Neural cell (in vitro differentiated cells): ENCODE data around the gene PPP1R3G. TPM values are rescaled to one million over a fixed set of nuclear protein-coding genes. Genes with fewer than 3 reads are reported as not detected.

Experiments
- H2AFZ ChIP-seq: fragments of 200-600, 300-800 bp; sonication (generic), shearing (Covaris generic); 2 replicates; pipeline ENCODE4 v1.6.0; 2014; ENCODE audit warnings: low read depth, mild to moderate bottlenecking, antibody characterized with exemption, low read length, moderate library complexity
- H3F3A ChIP-seq: fragments of 200-600 bp; shearing (Covaris generic); 2 replicates; pipeline ENCODE4 v1.6.1; 2016; ENCODE audit warnings: mild to moderate bottlenecking, moderate library complexity, mixed read lengths, antibody characterized with exemption, low read length; ENCODE audit not compliant: insufficient read depth, poor library complexity, severe bottlenecking
- H3K27ac ChIP-seq: fragments of 200-600, 300-800 bp; sonication (generic), shearing (Covaris generic); 2 replicates; pipeline ENCODE4 v1.5.1; 2014; ENCODE audit warnings: mild to moderate bottlenecking, low read length, moderate library complexity
- H3K27me3 ChIP-seq: fragments of 300-800, 200-600 bp; sonication (generic), shearing (Covaris generic); 2 replicates; pipeline ENCODE4 v1.6.0; 2014; ENCODE audit warnings: mild to moderate bottlenecking, low read depth, low read length, moderate library complexity; ENCODE audit not compliant: insufficient read depth
- H3K36me3 ChIP-seq: fragments of 300-800, 200-600 bp; sonication (generic), shearing (Covaris generic); 2 replicates; pipeline ENCODE4 v1.5.1; 2014; ENCODE audit warnings: mild to moderate bottlenecking, antibody characterized with exemption, low read length, moderate library complexity; ENCODE audit not compliant: insufficient read depth
- H3K4me2 ChIP-seq: fragments of 300-800, 200-600 bp; sonication (generic), shearing (Covaris generic); 2 replicates; pipeline ENCODE4 v1.6.0; 2014; ENCODE audit warnings: mild to moderate bottlenecking, low read length
- H3K4me3 ChIP-seq: fragments of 300-800, 200-600 bp; sonication (generic), shearing (Covaris generic); 2 replicates; pipeline ENCODE4 v1.5.1; 2014; ENCODE audit warnings: mild to moderate bottlenecking, low read length, moderate library complexity
- H3K79me2 ChIP-seq: fragments of 200-600 bp; shearing (Covaris generic); replicated peaks from 2 replicates; pipeline ENCODE4 v1.6.0; 2014; ENCODE audit warnings: mild to moderate bottlenecking, low read length, moderate library complexity; ENCODE audit not compliant: insufficient read depth
- H3K9ac ChIP-seq: fragments of 300-800, 200-600 bp; sonication (generic), shearing (Covaris generic); 2 replicates; pipeline ENCODE4 v1.6.1; 2016; ENCODE audit warnings: mild to moderate bottlenecking, low read length, mixed read lengths
- H3K9me2 ChIP-seq: fragments of 200-600 bp; shearing (Covaris generic); 2 replicates; pipeline ENCODE4 v1.6.1; 2016; ENCODE audit warnings: mild to moderate bottlenecking, low read length, mixed read lengths; ENCODE audit not compliant: insufficient read depth
- H3K9me3 ChIP-seq: fragments of 200-600, 300-800 bp; sonication (generic), shearing (Covaris generic); 2 replicates; pipeline ENCODE4 v1.6.1; 2016; ENCODE audit warnings: mild to moderate bottlenecking, mixed run types, low read length, moderate library complexity, mixed read lengths
- H4K20me1 ChIP-seq: fragments of 200-600 bp; shearing (Covaris generic); 2 replicates; pipeline ENCODE4 v1.6.1; 2016; ENCODE audit warnings: mild to moderate bottlenecking, mixed run types; ENCODE audit not compliant: insufficient read depth
- EP300 ChIP-seq: fragments of 450-650 bp; conservative IDR thresholded peaks from 2 replicates; pipeline ENCODE4 v1.6.1; 2014; ENCODE audit warnings: antibody characterized with exemption, mild to moderate bottlenecking, moderate library complexity; ENCODE audit not compliant: poor library complexity, severe bottlenecking
- EZH2 ChIP-seq: fragments of 200-600, 300-800 bp; shearing (Covaris generic), sonication (generic); IDR thresholded peaks from 2 replicates; pipeline ENCODE4 v1.6.1; 2014; ENCODE audit warnings: antibody characterized with exemption, low read length, borderline replicate concordance, mild to moderate bottlenecking; ENCODE audit not compliant: insufficient read depth, poor library complexity, severe bottlenecking
- MXI1 ChIP-seq: fragments of 450-650 bp; conservative IDR thresholded peaks from 2 replicates; pipeline ENCODE4 v1.6.1; 2014; ENCODE audit warnings: antibody characterized with exemption, mild to moderate bottlenecking; ENCODE audit not compliant: poor library complexity, severe bottlenecking
- POLR2AphosphoS5 ChIP-seq: IDR thresholded peaks from 2 replicates; pipeline ENCODE4 v1.6.1; 2012
- RAD21 ChIP-seq: fragments of 450-650 bp; conservative IDR thresholded peaks from 2 replicates; pipeline ENCODE4 v1.6.1; 2014; ENCODE audit warnings: antibody characterized with exemption, mild to moderate bottlenecking, moderate library complexity
- SMC3 ChIP-seq: fragments of 450-650 bp; conservative IDR thresholded peaks from 2 replicates; pipeline ENCODE4 v1.6.1; 2014; ENCODE audit warnings: antibody characterized with exemption, mild to moderate bottlenecking, moderate library complexity; ENCODE audit not compliant: poor library complexity
- TAF1 ChIP-seq: IDR thresholded peaks from 2 replicates; pipeline ENCODE4 v1.6.1; 2012; ENCODE audit warnings: low read depth
- polyA plus RNA-seq: library from polyadenylated mRNA; depleted of rRNA; stranded (reverse); fragments of >200 nt; gene quantifications from 2 replicates; pipeline ENCODE4 v1.2.3, GENCODE V29; 2014
- TF ChIP-seq, protein P1 (sequence below): IDR thresholded peaks from 2 replicates; pipeline ENCODE4 v1.6.1; 2012; ENCODE audit warnings: borderline replicate concordance
- TF ChIP-seq, protein P2 (sequence below): fragments of 450-650 bp; IDR thresholded peaks from 2 replicates; pipeline ENCODE4 v1.5.1; 2014; ENCODE audit warnings: antibody characterized with exemption, mild to moderate bottlenecking, moderate library complexity; ENCODE audit not compliant: poor library complexity, severe bottlenecking

The PPP1R3G gene
- polyA plus RNA-seq, 1 donor from 2014 or later: not detected

GRCh38 chr6:5098501-5099270 lies 13.5 kb downstream of the PPP1R3G start:
- Histone ChIP-seq H3K79me2 (no peaks in the 10 kb centered on the region), H3K9me2 (no peaks in the 10 kb centered on the region), H4K20me1 (no peaks in the 10 kb centered on the region), H3K4me2 (no peak overlapping the region), H3K9ac (no peak overlapping the region), H3K4me3 (no peak overlapping the region), H3K36me3 (no peaks in the 10 kb centered on the region), H3K27ac (no peak overlapping the region), H3K9me3 (no peaks in the 10 kb centered on the region), H3F3A (no peaks in the 10 kb centered on the region), H2AFZ (no peak overlapping the region), H3K27me3 (no peaks in the 10 kb centered on the region)
- TF ChIP-seq MXI1 (no peak), TAF1 (no peak), EP300 (no peak), RAD21 (no peak), POLR2AphosphoS5 (no peak), EZH2 (no peak), SMC3 (no peak)
- TF ChIP-seq, protein P1, sequence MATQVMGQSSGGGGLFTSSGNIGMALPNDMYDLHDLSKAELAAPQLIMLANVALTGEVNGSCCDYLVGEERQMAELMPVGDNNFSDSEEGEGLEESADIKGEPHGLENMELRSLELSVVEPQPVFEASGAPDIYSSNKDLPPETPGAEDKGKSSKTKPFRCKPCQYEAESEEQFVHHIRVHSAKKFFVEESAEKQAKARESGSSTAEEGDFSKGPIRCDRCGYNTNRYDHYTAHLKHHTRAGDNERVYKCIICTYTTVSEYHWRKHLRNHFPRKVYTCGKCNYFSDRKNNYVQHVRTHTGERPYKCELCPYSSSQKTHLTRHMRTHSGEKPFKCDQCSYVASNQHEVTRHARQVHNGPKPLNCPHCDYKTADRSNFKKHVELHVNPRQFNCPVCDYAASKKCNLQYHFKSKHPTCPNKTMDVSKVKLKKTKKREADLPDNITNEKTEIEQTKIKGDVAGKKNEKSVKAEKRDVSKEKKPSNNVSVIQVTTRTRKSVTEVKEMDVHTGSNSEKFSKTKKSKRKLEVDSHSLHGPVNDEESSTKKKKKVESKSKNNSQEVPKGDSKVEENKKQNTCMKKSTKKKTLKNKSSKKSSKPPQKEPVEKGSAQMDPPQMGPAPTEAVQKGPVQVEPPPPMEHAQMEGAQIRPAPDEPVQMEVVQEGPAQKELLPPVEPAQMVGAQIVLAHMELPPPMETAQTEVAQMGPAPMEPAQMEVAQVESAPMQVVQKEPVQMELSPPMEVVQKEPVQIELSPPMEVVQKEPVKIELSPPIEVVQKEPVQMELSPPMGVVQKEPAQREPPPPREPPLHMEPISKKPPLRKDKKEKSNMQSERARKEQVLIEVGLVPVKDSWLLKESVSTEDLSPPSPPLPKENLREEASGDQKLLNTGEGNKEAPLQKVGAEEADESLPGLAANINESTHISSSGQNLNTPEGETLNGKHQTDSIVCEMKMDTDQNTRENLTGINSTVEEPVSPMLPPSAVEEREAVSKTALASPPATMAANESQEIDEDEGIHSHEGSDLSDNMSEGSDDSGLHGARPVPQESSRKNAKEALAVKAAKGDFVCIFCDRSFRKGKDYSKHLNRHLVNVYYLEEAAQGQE: no peak
- TF ChIP-seq, protein P2, sequence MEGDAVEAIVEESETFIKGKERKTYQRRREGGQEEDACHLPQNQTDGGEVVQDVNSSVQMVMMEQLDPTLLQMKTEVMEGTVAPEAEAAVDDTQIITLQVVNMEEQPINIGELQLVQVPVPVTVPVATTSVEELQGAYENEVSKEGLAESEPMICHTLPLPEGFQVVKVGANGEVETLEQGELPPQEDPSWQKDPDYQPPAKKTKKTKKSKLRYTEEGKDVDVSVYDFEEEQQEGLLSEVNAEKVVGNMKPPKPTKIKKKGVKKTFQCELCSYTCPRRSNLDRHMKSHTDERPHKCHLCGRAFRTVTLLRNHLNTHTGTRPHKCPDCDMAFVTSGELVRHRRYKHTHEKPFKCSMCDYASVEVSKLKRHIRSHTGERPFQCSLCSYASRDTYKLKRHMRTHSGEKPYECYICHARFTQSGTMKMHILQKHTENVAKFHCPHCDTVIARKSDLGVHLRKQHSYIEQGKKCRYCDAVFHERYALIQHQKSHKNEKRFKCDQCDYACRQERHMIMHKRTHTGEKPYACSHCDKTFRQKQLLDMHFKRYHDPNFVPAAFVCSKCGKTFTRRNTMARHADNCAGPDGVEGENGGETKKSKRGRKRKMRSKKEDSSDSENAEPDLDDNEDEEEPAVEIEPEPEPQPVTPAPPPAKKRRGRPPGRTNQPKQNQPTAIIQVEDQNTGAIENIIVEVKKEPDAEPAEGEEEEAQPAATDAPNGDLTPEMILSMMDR: no peak

GRCh38 chr6:5099537-5099936 lies 14.4 kb downstream of the PPP1R3G start:
- Histone ChIP-seq H3K9ac (no peak overlapping the region), H3F3A (no peaks in the 10 kb centered on the region), H3K9me2 (no peaks in the 10 kb centered on the region), H3K79me2 (no peaks in the 10 kb centered on the region), H3K27ac (no peak overlapping the region), H4K20me1 (no peaks in the 10 kb centered on the region), H3K4me3 (no peak overlapping the region), H3K27me3 (no peaks in the 10 kb centered on the region), H3K9me3 (no peaks in the 10 kb centered on the region), H2AFZ (no peak overlapping the region), H3K4me2 (no peak overlapping the region), H3K36me3 (no peaks in the 10 kb centered on the region)
- TF ChIP-seq EP300: no peak
- no peak for TF ChIP-seq RAD21
- TF ChIP-seq SMC3: no peak
- no peak for TF ChIP-seq TAF1
- no peak for TF ChIP-seq POLR2AphosphoS5
- TF ChIP-seq, protein P2: no peak
- TF ChIP-seq EZH2: no peak
- no peak for TF ChIP-seq MXI1
- TF ChIP-seq, protein P1: no peak
